ENCODE measurements around the gene FAHD2A.
"Not testable (repeated sequence)": the region's sequence is repeated elsewhere in the genome, so short reads cannot be mapped to it uniquely, and the experiment has no call there.

FAHD2A gene
- 20.1 to 23.9 reads per million in 2 donors for total RNA-seq

- DNase-seq = peak; percentile 79
Measured at GRCh38 chr2:95402370-95403203, at the start of gene FAHD2A. Gene FAHD2A (plus strand): TSS chr2:95402708. CDS start chr2:95405559, 2,851 bp downstream.

GRCh38 chr2:95353055-95353575 lies 49.4 kb upstream of the FAHD2A start:
- DNase-seq = no peak

- no peak for DNase-seq
Measured at GRCh38 chr2:95353613-95354468, 48.7 kb upstream of the FAHD2A start.

GRCh38 chr2:95354469-95354901 lies 48.0 kb upstream of the FAHD2A start:
- no peak for DNase-seq

GRCh38 chr2:95354925-95355324 lies 47.6 kb upstream of the FAHD2A start:
- no peak for DNase-seq

- DNase-seq = not testable (repeated sequence)
Measured at GRCh38 chr2:95355486-95355885, 47.0 kb upstream of the FAHD2A start.

GRCh38 chr2:95356821-95357700 lies 45.4 kb upstream of the FAHD2A start:
- no peak for DNase-seq

GRCh38 chr2:95357717-95358280 lies 44.7 kb upstream of the FAHD2A start:
- DNase-seq = no peak

GRCh38 chr2:95359031-95359430 lies 43.5 kb upstream of the FAHD2A start:
- DNase-seq = no peak

GRCh38 chr2:95359501-95359930 lies 43.0 kb upstream of the FAHD2A start:
- no peak for DNase-seq

- no peak for DNase-seq
Measured at GRCh38 chr2:95361216-95361980, 41.1 kb upstream of the FAHD2A start.

GRCh38 chr2:95362486-95362885 lies 40.0 kb upstream of the FAHD2A start:
- DNase-seq = no peak

- DNase-seq = no peak
Measured at GRCh38 chr2:95366514-95366913, 36.0 kb upstream of the FAHD2A start.

GRCh38 chr2:95372216-95372829 lies 30.2 kb upstream of the FAHD2A start:
- DNase-seq = no peak

- no peak for DNase-seq
Measured at GRCh38 chr2:95372845-95373244, 29.7 kb upstream of the FAHD2A start.

GRCh38 chr2:95374029-95374428 lies 28.5 kb upstream of the FAHD2A start:
- no peak for DNase-seq

- DNase-seq = no peak
Measured at GRCh38 chr2:95374451-95374920, 28.0 kb upstream of the FAHD2A start.

- DNase-seq = no peak
Measured at GRCh38 chr2:95374921-95375471, 27.5 kb upstream of the FAHD2A start.

GRCh38 chr2:95375532-95376150 lies 26.9 kb upstream of the FAHD2A start:
- no peak for DNase-seq

Measured in activated gamma-delta T cell (primary cell).